GM12878 (cell line): ENCODE data around the gene IRF2BPL. TPM values are rescaled to one million over a fixed set of nuclear protein-coding genes. Genes with fewer than 3 reads are reported as not detected.

Experiments used
- CBX5 ChIP-seq: sonication (generic); IDR thresholded peaks from 2 replicates; pipeline ENCODE4 v1.6.1; 2016; ENCODE audit warnings: low read depth, moderate library complexity, mild to moderate bottlenecking, inconsistent platforms
- GABPA ChIP-seq: IDR thresholded peaks from 2 replicates; pipeline ENCODE4 v1.6.1; 2014; ENCODE audit warnings: antibody characterized with exemption, low read depth, mild to moderate bottlenecking, inconsistent platforms
- HDAC6 ChIP-seq: fragments of 200-600 bp; sonication (generic); IDR thresholded peaks from one replicate; pipeline ENCODE4 v1.8.0; 2017; ENCODE audit warnings: antibody characterized with exemption; ENCODE audit not compliant: unreplicated experiment
- NR2C2 ChIP-seq: IDR thresholded peaks from 2 replicates; pipeline ENCODE4 v1.6.1; 2011; ENCODE audit warnings: borderline replicate concordance, low read depth; ENCODE audit not compliant: control insufficient read depth, insufficient read length
- RCOR1 ChIP-seq: conservative IDR thresholded peaks from 2 replicates; pipeline ENCODE4 v1.6.1; 2012; ENCODE audit warnings: low read depth, low read length, improper control_type of control experiment
- STAT1 ChIP-seq: fragments of 450-650 bp; conservative IDR thresholded peaks from 2 replicates; pipeline ENCODE4 v1.6.1; 2014; ENCODE audit warnings: antibody characterized with exemption, mild to moderate bottlenecking
- TAF1 ChIP-seq: IDR thresholded peaks from 2 replicates; pipeline ENCODE4 v1.6.1; 2011; ENCODE audit warnings: mild to moderate bottlenecking, low read depth, low read length, borderline replicate concordance
- TCF3 ChIP-seq: IDR thresholded peaks from 2 replicates; pipeline ENCODE4 v1.6.1; 2012; ENCODE audit warnings: low read depth, mild to moderate bottlenecking, low read length, borderline replicate concordance; ENCODE audit not compliant: insufficient read depth
- polyA plus RNA-seq, 11 experiments: library from polyadenylated mRNA; depleted of rRNA in 4 of 11; unstranded in 6 of 11; stranded (reverse) in 5 of 11; fragments of >200 nt; fragmentation: Nextera tagmentation in 4 of 11; fragmentation: Illumina TruSeq in 1 of 11; extraction: Ambion mirVana in 4 of 11; extraction: Trizol in 1 of 11; gene quantifications; 1 replicate in 1 of 11; 2 replicates in 10 of 11; pipeline versions ENCODE4 v1.2.1 to v1.2.3, GENCODE V29; 2011 to 2016; ENCODE audit warnings: inconsistent platforms in 2 of 11, missing spikeins in 2 of 11, low read depth in 1 of 11
- total RNA-seq, 4 experiments: library from RNA; depleted of rRNA in 3 of 4; stranded (reverse); fragments of >200 nt in 3 of 4; fragmentation: Illumina TruSeq in 1 of 4; extraction: Trizol in 1 of 4; gene quantifications; 2 replicates each; pipeline versions ENCODE4 v1.2.1 to v1.2.3, GENCODE V29; 2013 to 2021
- TF ChIP-seq, protein P1 (sequence below): fragments of 450-650 bp; IDR thresholded peaks from 2 replicates; pipeline ENCODE4 v1.6.1; 2017; ENCODE audit warnings: borderline replicate concordance
- TF ChIP-seq, protein P2 (sequence below): fragments of 150-350 bp; IDR thresholded peaks from 2 replicates; pipeline ENCODE4 v1.6.1; 2016; ENCODE audit warnings: low read depth, low read length
- TF ChIP-seq, protein P3 (sequence below): fragments of 450-650 bp; IDR thresholded peaks from 2 replicates; pipeline ENCODE4 v1.6.1; 2016; ENCODE audit warnings: mild to moderate bottlenecking
- TF ChIP-seq, protein P4 (sequence below): fragments of 450-650 bp; IDR thresholded peaks from 2 replicates; pipeline ENCODE4 v1.6.1; 2017; ENCODE audit warnings: mild to moderate bottlenecking, moderate library complexity
- TF ChIP-seq, protein P5 (sequence below): IDR thresholded peaks from 2 replicates; pipeline ENCODE4 v1.6.1; 2011; ENCODE audit warnings: borderline replicate concordance, low read depth, mild to moderate bottlenecking, moderate library complexity, mixed read lengths, low read length; ENCODE audit not compliant: insufficient read depth; ENCODE audit errors: extremely low read length
- TF ChIP-seq, protein P6 (sequence below): fragments of 450-650 bp; IDR thresholded peaks from 2 replicates; pipeline ENCODE4 v1.6.1; 2017; ENCODE audit warnings: mild to moderate bottlenecking

IRF2BPL gene
- total and polyA plus RNA-seq, 10 of the 15 experiments (the other 5 are each of a cell fraction or from before 2014, with no cell fraction given), result 1.2 to 34.5 (median 3.1) TPM

DNA sequence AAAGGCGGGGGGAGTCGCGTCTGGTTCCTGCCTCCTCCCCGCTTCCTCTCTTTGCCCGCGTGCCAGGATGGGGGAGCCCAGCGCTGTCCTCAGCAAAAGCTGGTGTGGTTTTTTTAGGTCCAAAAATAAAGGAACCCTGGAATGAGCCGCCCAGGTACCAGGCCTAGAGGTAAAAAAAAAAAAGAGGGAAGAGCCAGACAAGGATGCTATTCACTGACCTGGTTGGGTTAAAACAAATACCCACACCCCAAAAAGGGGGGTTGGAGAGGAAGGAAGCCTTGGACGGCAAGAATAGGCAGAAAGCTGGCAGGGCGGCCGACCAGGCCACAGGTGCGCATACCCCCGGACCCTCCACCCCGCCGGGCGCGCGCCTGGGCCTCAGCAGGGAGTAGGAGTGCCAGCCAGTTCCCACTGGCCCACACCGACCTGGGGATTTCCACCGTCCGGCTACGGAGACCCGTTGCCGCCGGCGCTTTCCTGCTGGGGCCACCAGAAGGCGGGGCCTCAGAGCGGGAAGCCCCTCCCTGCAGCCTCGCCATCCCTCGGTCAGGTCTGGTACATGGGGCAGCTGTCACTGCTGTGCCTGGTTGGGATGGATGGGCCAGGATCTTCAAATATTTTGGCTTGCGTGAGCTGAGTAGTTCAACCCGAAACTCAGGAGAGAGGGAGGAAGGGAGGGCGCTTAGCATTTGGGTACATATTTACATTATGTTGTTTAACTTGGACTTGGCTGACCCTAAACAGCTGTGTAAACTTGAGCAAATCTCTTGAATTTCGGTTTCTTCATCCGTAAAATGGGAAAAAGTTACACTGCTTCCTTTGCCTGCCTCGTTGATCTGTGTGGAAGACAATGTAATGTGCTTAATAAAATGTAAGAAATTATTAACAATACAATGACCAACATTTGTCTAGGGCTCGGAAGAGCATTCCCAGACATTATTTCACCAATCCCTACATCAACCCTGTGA is 5.4 kb upstream of the IRF2BPL start (continued):
- TF ChIP-seq, protein P1, sequence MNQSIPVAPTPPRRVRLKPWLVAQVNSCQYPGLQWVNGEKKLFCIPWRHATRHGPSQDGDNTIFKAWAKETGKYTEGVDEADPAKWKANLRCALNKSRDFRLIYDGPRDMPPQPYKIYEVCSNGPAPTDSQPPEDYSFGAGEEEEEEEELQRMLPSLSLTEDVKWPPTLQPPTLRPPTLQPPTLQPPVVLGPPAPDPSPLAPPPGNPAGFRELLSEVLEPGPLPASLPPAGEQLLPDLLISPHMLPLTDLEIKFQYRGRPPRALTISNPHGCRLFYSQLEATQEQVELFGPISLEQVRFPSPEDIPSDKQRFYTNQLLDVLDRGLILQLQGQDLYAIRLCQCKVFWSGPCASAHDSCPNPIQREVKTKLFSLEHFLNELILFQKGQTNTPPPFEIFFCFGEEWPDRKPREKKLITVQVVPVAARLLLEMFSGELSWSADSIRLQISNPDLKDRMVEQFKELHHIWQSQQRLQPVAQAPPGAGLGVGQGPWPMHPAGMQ, result no peak
- TF ChIP-seq CBX5 (0 out of 2 replicates have a peak, but pooled peaks have one; percentile 32), STAT1 (no peak), NR2C2 (no peak), HDAC6 (no peak), TCF3 (peak; percentile 72), RCOR1 (no peak), TAF1 (peak; percentile 27; the same call in 1 of the 2 replicates), GABPA (no peak)
- TF ChIP-seq, protein P2, sequence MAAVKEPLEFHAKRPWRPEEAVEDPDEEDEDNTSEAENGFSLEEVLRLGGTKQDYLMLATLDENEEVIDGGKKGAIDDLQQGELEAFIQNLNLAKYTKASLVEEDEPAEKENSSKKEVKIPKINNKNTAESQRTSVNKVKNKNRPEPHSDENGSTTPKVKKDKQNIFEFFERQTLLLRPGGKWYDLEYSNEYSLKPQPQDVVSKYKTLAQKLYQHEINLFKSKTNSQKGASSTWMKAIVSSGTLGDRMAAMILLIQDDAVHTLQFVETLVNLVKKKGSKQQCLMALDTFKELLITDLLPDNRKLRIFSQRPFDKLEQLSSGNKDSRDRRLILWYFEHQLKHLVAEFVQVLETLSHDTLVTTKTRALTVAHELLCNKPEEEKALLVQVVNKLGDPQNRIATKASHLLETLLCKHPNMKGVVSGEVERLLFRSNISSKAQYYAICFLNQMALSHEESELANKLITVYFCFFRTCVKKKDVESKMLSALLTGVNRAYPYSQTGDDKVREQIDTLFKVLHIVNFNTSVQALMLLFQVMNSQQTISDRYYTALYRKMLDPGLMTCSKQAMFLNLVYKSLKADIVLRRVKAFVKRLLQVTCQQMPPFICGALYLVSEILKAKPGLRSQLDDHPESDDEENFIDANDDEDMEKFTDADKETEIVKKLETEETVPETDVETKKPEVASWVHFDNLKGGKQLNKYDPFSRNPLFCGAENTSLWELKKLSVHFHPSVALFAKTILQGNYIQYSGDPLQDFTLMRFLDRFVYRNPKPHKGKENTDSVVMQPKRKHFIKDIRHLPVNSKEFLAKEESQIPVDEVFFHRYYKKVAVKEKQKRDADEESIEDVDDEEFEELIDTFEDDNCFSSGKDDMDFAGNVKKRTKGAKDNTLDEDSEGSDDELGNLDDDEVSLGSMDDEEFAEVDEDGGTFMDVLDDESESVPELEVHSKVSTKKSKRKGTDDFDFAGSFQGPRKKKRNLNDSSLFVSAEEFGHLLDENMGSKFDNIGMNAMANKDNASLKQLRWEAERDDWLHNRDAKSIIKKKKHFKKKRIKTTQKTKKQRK, result no peak
- TF ChIP-seq, protein P3, sequence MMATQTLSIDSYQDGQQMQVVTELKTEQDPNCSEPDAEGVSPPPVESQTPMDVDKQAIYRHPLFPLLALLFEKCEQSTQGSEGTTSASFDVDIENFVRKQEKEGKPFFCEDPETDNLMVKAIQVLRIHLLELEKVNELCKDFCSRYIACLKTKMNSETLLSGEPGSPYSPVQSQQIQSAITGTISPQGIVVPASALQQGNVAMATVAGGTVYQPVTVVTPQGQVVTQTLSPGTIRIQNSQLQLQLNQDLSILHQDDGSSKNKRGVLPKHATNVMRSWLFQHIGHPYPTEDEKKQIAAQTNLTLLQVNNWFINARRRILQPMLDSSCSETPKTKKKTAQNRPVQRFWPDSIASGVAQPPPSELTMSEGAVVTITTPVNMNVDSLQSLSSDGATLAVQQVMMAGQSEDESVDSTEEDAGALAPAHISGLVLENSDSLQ, result peak; percentile 21; the same call in 1 of the 2 replicates
- TF ChIP-seq, protein P4, sequence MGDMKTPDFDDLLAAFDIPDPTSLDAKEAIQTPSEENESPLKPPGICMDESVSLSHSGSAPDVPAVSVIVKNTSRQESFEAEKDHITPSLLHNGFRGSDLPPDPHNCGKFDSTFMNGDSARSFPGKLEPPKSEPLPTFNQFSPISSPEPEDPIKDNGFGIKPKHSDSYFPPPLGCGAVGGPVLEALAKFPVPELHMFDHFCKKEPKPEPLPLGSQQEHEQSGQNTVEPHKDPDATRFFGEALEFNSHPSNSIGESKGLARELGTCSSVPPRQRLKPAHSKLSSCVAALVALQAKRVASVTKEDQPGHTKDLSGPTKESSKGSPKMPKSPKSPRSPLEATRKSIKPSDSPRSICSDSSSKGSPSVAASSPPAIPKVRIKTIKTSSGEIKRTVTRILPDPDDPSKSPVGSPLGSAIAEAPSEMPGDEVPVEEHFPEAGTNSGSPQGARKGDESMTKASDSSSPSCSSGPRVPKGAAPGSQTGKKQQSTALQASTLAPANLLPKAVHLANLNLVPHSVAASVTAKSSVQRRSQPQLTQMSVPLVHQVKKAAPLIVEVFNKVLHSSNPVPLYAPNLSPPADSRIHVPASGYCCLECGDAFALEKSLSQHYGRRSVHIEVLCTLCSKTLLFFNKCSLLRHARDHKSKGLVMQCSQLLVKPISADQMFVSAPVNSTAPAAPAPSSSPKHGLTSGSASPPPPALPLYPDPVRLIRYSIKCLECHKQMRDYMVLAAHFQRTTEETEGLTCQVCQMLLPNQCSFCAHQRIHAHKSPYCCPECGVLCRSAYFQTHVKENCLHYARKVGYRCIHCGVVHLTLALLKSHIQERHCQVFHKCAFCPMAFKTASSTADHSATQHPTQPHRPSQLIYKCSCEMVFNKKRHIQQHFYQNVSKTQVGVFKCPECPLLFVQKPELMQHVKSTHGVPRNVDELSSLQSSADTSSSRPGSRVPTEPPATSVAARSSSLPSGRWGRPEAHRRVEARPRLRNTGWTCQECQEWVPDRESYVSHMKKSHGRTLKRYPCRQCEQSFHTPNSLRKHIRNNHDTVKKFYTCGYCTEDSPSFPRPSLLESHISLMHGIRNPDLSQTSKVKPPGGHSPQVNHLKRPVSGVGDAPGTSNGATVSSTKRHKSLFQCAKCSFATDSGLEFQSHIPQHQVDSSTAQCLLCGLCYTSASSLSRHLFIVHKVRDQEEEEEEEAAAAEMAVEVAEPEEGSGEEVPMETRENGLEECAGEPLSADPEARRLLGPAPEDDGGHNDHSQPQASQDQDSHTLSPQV, result 0 out of 2 replicates have a peak, but pooled peaks have one; percentile 5
- TF ChIP-seq, protein P5, sequence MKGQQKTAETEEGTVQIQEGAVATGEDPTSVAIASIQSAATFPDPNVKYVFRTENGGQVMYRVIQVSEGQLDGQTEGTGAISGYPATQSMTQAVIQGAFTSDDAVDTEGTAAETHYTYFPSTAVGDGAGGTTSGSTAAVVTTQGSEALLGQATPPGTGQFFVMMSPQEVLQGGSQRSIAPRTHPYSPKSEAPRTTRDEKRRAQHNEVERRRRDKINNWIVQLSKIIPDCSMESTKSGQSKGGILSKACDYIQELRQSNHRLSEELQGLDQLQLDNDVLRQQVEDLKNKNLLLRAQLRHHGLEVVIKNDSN, result no peak
- TF ChIP-seq, protein P6, sequence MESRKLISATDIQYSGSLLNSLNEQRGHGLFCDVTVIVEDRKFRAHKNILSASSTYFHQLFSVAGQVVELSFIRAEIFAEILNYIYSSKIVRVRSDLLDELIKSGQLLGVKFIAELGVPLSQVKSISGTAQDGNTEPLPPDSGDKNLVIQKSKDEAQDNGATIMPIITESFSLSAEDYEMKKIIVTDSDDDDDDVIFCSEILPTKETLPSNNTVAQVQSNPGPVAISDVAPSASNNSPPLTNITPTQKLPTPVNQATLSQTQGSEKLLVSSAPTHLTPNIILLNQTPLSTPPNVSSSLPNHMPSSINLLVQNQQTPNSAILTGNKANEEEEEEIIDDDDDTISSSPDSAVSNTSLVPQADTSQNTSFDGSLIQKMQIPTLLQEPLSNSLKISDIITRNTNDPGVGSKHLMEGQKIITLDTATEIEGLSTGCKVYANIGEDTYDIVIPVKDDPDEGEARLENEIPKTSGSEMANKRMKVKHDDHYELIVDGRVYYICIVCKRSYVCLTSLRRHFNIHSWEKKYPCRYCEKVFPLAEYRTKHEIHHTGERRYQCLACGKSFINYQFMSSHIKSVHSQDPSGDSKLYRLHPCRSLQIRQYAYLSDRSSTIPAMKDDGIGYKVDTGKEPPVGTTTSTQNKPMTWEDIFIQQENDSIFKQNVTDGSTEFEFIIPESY, result no peak
